ENCODE measurements around the gene ZC3H18. TPM values are rescaled to one million over a fixed set of nuclear protein-coding genes. Genes with fewer than 3 reads are reported as not detected.

The ZC3H18 gene
- total and polyA plus RNA-seq, 10 of the 15 experiments (the other 5 are each of a cell fraction or from before 2014, with no cell fraction given), result 1.0 to 58.3 (median 22.4) TPM

GRCh38 chr16:88596483-88596882 lies 26.3 kb downstream of the ZC3H18 start:
- Histone ChIP-seq H3K9me3 (replicated peaks; ENCODE audit: control insufficient read depth, insufficient read depth, low read length) (no peaks in the 10 kb centered on the region), H3K4me2 (ENCODE audit: control insufficient read depth, insufficient read depth) (no peak overlapping the region), H4K20me1 (ENCODE audit: control insufficient read depth, insufficient read depth) (no peaks in the 10 kb centered on the region), H3K79me2 (ENCODE audit: control insufficient read depth, insufficient read depth, low read length) (peaks cover 15% of the 10 kb centered on the region), H3K36me3 (ENCODE audit: control insufficient read depth in 2 of 2, insufficient read depth in 2 of 2, low read length in 1 of 2) (peaks cover 20 to 25% of the 10 kb centered on the region in 2 experiments), H3K4me3 (no peak overlapping the region), H2AFZ (ENCODE audit: control insufficient read depth, low read depth, low read length) (no peak overlapping the region), H3K4me1 (ENCODE audit: control insufficient read depth, insufficient read depth, low read length) (no peaks in the 10 kb centered on the region; the same call in none of the 2 replicates), H3K27ac (ENCODE audit: control insufficient read depth, insufficient read depth) (no peak overlapping the region), H3K27me3 (replicated peaks in 1 of 2; ENCODE audit: control insufficient read depth in 2 of 2, insufficient read depth in 2 of 2, low read length in 1 of 2) (no peaks in the 10 kb centered on the region), H3K9ac (ENCODE audit: control insufficient read depth, insufficient read depth, low read length) (no peak overlapping the region)
- ChIA-PET RAD21 (ENCODE audit: unreplicated experiment) (interaction anchor here (0.9 kb wide), 1 partner anchor 26 kb away, joined by 5 read pairs; the partner anchor contains the start of gene ZC3H18), POLR2A (no interaction called here), CTCF (interaction anchor here (0.6 to 1.5 kb wide), 3 partner anchors 11 to 47 kb away, joined by 3 to 4 read pairs (median 3); partner anchors contain the start of gene ZC3H18), SMC1A (ENCODE audit: uncharacterized antibody, unreplicated experiment) (interaction anchor here (0.6 to 1.5 kb wide), 6 partner anchors 12 to 109 kb away, joined by 3 to 5 read pairs (median 4); partner anchors contain the start of gene ZC3H18)
- TF ChIP-seq IKZF2 (IDR thresholded peaks at IDR 0.05) (peak; percentile 55 to 58; a peak in 2 of 4 replicates), MEF2B (IDR thresholded peaks at IDR 0.05; ENCODE audit: partially characterized antibody, poor library complexity, severe bottlenecking) (peak; percentile 12), SMAD1 (IDR thresholded peaks at IDR 0.05; ENCODE audit: low read depth, partially characterized antibody) (no peak), ASH2L (IDR thresholded peaks at IDR 0.05; ENCODE audit: borderline replicate concordance, low read depth) (no peak), BHLHE40 (IDR thresholded peaks at IDR 0.05; ENCODE audit: borderline replicate concordance in 1 of 2, low read depth in 2 of 2, low read length in 1 of 2) (peak; percentile 74 to 77; a peak in 2 of 4 replicates), ZNF384 (IDR thresholded peaks at IDR 0.05; ENCODE audit: borderline replicate concordance, low read depth, low read length) (peak; percentile 63), RAD51 (IDR thresholded peaks at IDR 0.05) (peak; percentile 45; the same call in 1 of the 2 replicates), RUNX3 (IDR thresholded peaks at IDR 0.05; ENCODE audit: low read length) (peak; percentile 34; the same call in 1 of the 2 replicates), CEBPB (IDR thresholded peaks at IDR 0.05; ENCODE audit: borderline replicate concordance in 1 of 2, low read depth in 2 of 2, low read length in 2 of 2) (0 out of 4 replicates have a peak, but pooled peaks of 1 of the 2 experiments have one; percentile 20), SIN3A (IDR thresholded peaks at IDR 0.05; ENCODE audit: low read depth, low read length) (no peak), RELB (IDR thresholded peaks at IDR 0.05; ENCODE audit: low read depth) (peak; percentile 36; the same call in 1 of the 2 replicates), ATF7 (IDR thresholded peaks at IDR 0.05; ENCODE audit: low read depth) (peak; percentile 78), CREB1 (IDR thresholded peaks at IDR 0.05; ENCODE audit: low read depth) (no peak)
- ATAC-seq (peak; percentile 44), FAIRE-seq (no peak), DNase-seq (ENCODE audit: low read depth, low spot score) (no peak)
- BruUV-seq (replicated peaks), result no TSS peak
- in situ Hi-C loops (cut with MboI), result no loop called here
- 97% methylated on average over 3 of the region's 3 CpGs for WGBS (ENCODE audit: insufficient coverage, insufficient replicate concordance, low lambda C conversion rate, missing lambda C conversion rate)
- intact Hi-C loops (cut with micrococcal nuclease; ENCODE audit: unreplicated experiment), result no loop called here

All from GM12878 (cell line).